HG03571 (cell line): ENCODE data around the gene TAP2.
"Not testable (repeated sequence)": the region's sequence is repeated elsewhere in the genome, so short reads cannot be mapped to it uniquely, and the experiment has no call there.

Experiments
- ATAC-seq: cut with Tn5 transposase; IDR thresholded peaks from one replicate; pipeline ENCODE4 v1.9.1; 2021; ENCODE audit not compliant: unreplicated experiment

The TAP2 gene

GRCh38 chr6:32838114-32838958, at the start of gene TAP2:
Gene TAP2 (minus strand): TSS chr6:32838739. CDS start chr6:32838233, 506 bp downstream.
- peak; percentile 84 for ATAC-seq

DNA sequence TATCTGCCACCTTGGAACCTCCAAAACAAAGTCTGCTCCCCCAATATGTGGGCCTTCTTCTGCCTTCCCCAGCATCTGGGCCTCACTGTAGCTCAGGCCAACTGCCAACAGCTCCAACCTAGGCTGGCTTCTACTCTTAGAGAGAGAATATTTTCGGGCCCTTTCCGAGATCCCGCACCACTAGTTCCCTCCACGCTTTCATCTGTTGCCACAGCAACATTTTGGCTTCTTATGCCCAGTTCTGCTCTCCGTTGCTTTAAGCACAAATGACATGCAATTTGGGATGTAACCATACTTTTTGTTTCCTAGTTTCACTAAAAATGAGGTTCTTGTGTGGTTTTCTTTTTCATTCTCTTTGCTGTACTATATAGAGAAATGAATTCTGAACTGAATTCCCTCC, 49.1 kb upstream of the TAP2 start:
- no peak for ATAC-seq

DNA sequence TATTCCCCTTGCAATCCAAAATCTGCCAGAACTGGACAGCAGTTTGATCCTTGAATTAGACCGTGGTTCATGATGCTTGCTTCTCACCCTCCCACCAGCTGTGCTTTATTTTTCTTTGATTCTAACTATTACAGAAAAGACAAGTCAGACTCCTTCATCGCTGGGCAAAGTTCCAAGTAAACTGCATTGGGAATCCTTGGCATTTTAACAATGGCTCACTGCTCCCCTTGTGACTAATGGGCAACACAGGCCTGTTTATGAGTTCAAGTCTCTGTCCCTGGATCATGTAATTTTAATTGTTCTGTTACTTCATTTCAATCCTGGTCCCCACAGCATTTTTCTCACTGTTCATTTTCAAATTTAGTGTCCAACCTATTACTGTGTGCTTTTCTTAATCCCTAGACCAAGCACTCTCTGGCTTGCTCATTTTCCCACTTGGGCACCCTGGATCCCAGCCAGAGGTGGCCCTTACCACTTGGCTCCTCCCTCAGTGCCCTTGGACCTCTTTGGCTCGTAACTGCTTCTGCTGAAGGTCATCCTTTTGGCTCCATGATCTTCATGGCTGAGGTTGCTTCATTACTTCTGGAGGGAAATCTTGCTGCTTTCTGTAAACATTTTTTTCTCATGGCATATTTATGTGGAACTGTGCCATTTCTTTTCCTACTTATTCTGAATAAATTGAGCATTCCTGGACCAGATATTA, 48.3 kb upstream of the TAP2 start:
- no peak for ATAC-seq

DNA sequence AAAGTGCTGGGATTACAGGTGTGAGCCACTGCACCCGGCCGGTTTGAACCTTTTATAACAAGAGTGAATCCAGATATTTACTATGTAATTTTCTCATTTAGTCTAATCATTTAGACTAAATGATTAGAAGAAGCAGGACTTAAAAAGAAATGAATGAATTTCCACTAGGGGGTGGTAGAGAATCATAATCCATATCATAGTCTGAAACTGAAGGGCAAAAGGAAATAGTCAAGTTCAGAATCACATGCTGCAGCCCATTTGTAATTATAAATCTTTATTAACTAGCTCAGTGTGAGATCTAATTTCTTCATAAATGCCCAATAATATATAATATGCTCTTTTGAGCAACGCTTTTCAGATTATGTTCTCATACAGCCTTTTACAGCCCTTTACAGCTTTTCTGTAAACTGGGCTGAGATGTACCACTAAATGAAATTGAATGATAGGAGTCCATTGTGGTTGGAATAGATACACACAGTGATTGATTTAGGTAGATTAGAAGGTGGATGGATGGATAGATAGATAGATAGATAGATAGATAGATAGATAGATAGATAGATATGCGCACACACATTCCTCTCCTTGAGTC, 47.3 kb upstream of the TAP2 start:
- no peak for ATAC-seq

DNA sequence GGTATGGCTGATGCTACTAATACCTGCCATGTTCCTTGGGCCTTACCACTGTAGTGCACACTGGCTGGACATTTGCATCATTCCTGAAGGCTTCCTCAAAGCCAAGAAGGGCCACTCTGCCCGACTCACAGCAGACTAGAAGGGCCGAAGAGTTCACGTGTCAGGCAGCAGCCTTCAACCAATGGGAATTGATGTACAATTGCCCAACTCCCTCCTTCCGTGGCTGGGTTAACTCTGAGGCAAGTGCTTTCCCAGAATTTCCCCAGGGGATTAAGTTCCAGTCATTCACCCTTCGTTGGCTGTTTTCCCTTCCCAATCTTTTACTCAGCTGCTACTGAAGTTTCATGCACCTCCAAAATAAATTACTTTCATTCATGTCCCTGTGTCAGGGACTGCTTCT, 45.2 kb upstream of the TAP2 start:
- no peak for ATAC-seq

GRCh38 chr6:32882879-32883250, 44.3 kb upstream of the TAP2 start:
- no peak for ATAC-seq

DNA sequence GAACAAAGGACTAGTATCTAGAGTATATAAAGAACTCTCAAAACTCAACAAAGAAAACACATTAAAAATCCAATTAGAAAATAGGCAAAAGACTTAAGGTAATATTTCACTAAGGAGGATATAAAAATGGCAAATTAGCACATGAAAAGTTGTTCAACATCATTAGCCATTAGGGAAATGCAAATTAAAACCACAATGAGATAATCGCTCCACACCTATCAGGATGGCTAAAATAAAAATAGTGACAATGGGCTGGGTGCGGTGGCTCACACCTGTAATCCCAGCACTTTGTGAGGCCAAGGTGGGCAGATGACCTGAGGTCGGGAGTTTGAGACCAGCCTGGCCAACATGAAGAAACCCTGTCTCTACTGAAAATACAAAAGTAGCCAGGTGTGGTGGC, 42.4 kb upstream of the TAP2 start:
- ATAC-seq: not testable (repeated sequence)

DNA sequence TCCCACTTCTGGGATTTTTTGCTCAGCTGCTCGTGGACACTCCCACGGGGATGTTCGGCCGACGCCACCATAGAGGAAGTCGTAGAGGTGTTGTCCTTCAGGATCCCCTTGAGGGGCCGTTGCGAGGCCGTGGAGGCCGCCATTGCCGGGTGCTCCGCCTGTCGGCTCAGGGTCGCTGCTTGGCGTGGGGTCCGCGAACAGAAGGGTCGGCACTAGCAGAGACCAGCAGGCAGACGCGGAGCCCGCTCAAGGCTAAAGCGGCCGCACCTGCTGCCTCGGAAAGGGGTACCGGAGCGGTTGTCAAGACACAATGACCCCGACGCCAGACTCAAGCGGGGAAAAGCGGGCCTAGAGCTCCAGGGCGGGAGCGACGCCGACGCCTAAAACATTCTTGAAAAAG, 41.2 kb upstream of the TAP2 start:
- ATAC-seq: no peak

GRCh38 chr6:32876603-32877002, 38.1 kb upstream of the TAP2 start:
- no peak for ATAC-seq

DNA sequence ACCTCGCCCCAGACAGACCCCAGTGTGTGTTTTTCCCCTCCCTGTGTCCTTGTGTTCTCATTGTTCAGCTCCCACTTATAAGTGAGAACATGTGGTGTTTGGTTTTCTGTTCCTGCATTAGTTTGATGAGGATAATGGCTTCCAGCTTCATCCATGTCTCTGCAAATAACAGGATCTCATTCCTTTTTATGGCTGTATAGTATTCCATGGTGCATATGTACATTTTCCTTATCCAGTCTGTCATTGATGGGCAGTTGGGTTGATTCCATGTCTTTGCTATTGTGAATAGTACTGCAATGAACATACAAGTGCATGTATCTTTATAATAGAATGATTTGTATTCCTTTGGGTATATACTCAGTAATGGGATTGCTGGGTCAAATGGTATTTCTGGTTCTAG, 35.4 kb upstream of the TAP2 start:
- ATAC-seq: not testable (repeated sequence)

DNA sequence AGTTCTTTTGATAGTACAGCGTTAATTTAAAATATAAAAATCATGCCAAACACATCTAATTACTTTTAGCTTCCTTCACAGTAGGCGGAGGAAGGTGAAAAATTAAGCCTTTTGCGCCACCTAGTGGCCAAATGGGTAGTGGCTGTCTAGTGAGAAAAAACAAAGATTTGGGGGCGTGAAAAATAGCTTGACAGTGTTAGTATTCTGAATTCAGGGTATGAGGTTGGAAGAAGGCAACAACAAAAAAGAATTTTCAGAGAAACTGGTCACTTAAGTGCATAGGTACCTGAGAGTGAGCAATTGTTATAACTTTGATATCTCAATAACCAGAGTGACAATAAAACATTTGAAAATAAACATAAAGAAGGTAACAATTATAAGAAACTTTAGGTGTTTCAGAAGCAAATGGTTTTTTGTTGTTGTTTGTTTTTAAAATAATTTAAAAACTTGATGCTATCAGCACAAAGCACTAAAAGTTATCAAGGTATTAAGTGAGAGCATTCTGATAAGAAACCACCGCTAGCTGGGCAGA, 29.8 kb upstream of the TAP2 start:
- no peak for ATAC-seq

DNA sequence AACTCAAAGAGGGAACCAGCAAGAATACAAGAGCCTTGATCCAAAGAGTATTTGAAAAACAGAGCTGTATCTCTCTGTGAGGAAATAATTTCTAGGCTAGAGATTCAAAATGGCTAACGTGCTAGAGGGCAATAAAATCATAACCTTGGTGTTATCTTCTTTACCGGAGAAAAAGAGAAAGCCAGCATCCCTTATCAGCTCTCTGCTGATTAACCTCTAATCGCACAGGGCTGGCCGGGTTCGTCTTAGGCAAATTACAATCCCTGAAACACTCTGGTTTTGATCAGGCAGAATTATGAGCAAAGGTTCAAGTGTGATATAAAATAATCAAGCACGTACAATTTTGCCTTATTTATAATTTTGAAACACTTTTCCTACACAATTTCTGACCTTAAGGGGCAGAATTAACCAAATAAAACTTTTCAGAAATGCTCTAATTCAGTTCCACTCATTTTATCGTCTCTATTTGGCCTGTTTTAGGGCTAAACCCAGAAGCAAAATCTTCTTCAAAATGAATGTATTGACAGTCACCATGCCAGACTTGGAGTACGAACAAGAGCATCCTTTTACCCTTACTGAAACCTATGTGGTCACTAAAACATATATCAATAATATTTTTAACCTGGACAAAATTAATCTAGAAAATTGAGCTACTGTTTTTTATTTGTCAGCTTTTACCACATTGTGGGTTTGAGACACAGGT, 29.2 kb upstream of the TAP2 start:
- no peak for ATAC-seq

DNA sequence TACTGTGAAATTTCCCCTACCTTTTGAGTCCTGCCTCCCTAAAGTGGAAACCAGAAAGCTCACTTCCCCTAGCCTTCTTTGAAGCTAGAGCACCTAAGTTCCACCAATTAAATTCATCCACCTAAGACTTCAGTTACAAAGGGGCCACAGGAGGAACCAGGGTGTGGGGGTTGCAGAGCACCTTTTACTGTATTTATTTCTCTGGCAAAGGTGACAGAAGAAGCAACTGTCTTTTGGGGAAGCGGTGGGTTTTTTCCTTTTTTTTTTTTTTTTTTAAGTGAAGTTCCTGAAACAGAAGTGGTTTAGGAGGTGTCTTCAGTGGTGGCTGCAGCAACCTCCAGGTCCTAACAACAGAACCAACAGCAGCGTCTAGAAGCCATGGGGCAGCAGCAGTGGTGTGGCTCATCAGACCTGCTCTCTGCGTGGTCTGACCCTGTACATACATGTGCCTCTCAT, 28.5 kb upstream of the TAP2 start:
- ATAC-seq: no peak

- no peak for ATAC-seq
These were observed 27.3 kb upstream of the TAP2 start for GRCh38 chr6:32865724-32866443.

- no peak for ATAC-seq
These were observed 24.2 kb upstream of the TAP2 start for GRCh38 chr6:32862725-32863124.

DNA sequence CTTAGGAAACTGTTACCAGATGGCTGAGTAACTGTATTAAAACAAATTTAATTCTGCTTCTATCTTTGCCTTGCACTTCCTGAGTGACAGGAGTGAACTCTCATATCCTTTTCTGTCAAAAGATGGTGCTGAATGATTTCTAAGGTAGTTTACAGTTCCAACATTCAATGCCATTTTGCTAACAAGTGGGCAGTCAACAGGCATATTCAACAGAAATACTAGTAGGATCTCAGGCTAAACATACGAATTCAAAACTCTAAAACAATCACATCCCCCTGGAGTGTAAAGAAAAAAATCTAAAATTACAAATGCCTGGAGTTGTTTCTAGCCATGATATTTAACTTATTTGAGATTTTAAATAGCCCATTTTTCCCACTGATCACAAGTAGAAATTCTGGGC, 22.1 kb upstream of the TAP2 start:
- no peak for ATAC-seq

GRCh38 chr6:32858194-32858593, 19.7 kb upstream of the TAP2 start:
- ATAC-seq: no peak

DNA sequence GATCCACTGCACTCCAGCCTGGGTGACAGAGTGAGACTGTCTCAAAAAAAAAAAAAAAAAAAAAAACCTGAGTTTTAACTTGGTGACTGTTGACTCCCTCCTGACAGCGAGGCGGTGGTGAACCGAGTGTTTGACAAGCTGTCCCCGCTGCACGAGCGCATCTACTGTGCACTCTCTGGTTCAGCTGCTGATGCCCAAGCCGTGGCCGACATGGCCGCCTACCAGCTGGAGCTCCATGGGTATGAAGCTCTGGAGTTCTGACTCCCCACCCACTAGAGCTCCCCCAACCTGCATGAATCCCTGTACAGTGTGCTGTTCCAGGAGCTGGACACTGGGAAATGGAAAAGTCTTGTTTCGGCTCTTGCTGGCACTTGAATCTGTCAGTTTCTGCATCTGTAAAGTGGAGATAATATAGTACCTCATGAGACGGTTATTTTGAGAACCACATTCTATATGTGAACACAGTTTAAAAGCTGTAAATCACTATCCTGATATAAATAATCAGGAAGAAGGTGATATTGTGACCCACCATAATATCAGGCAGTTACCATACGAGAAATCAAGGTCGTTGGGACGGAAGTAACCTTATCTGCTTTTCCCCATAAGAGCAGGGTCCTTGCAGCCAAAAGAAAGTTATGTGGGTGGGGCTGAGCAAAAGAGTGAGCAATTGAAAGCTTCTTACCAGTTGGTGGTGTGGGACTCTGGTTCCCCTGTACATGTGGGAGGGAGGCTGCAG, 18.8 kb upstream of the TAP2 start:
- no peak for ATAC-seq

GRCh38 chr6:32855467-32856174, 17.1 kb upstream of the TAP2 start:
- no peak for ATAC-seq
